GM18858 (cell line): ENCODE results near the gene PAFAH1B2.
"Not testable (repeated sequence)": the region's sequence is repeated elsewhere in the genome, so short reads cannot be mapped to it uniquely, and the experiment has no call there.

Source experiments
- ATAC-seq: cut with Tn5 transposase; IDR thresholded peaks from one replicate; pipeline ENCODE4 v1.9.1; 2021; ENCODE audit not compliant: unreplicated experiment

PAFAH1B2 gene

DNA sequence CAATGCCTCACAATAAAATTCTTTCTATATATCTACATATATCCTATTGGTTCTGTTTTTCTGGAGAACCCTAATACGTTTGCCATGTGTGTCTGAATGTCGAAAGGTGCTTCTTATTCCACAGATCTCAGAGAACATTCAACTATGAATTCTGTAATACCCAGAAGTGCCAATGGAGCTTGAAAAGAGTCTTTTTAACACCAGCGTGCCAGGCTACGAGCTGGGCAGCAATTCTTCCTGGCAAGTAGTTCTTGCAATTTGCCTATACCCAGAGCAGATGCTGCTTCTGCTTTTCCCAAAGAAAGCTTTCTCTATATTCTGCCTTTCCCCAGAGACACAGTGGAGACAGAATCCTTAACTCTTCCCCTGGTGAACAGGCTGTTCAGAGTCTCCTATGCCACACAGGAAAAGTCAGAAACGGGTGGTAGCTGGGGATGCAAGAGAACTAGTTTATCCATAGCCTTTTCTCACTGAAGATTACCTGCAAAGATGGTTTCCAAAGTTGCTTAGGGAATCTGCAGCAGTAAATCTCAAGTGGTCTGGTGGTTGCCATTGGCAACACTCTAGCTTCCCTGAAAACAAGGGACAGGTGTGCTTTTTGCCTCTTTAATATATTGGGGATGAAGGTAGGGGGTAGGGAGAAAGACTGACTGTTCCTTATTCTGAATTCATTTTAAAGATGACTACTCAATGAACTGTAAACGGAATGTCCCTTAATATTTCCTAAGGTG, 16.8 kb upstream of the PAFAH1B2 start:
- no peak for ATAC-seq

DNA sequence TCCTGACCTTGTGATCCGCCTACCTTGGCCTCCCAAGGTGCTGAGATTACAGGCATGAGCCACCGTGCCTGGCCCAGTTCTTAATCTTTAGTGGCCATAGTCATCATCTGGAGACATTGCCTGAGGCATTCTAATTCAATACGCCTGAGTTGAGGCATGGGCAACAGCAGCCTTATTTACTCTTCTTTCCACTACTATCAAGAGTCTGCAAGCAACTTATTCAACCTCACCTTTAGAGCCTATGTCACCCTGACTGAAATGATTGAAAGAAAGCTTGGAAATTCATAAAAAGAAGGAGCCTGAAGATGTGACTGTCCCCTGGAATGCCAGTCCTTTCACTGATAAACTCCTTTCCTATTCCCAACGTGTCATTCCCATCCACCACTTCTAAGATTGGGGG, 15.8 kb upstream of the PAFAH1B2 start:
- ATAC-seq, result no peak

DNA sequence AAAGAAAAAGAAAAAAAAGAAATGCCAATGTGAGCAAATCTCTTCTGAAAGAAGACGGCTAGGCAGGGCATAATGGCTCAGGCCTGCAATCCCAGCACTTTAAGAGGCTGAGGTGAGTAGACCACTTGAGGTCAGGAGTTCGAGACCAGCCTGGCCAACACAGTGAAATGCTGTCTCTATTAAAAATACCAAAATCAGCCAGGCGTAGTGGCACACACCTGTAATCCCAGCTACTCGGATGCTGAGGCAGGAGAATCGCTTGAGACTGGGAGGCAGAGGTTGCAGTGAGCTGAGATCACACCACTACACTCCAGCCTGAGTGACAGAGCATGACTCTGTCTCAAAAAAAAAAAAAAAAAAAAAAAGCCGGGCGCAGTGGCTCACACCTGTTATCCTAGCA, 13.7 kb upstream of the PAFAH1B2 start:
- ATAC-seq, result not testable (repeated sequence)

DNA sequence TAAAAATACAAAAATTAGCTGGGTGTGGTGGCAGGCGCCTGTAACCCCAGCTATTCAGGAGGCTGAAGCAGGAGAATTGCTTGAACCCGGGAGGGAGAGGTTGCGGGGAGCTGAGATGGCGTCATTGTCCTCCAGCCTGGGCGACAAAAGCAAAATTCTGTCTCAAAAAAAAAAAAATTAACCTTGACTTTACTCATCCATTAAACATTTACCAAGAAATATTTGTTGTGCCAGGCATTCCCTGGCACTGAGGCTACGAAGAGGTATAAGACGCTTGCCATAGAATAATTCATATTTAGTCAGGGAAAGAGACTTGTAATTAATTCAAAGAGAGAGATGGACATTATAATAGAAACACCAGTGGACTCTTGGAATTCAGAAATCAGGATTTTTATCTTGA, 13.2 kb upstream of the PAFAH1B2 start:
- ATAC-seq, result no peak

DNA sequence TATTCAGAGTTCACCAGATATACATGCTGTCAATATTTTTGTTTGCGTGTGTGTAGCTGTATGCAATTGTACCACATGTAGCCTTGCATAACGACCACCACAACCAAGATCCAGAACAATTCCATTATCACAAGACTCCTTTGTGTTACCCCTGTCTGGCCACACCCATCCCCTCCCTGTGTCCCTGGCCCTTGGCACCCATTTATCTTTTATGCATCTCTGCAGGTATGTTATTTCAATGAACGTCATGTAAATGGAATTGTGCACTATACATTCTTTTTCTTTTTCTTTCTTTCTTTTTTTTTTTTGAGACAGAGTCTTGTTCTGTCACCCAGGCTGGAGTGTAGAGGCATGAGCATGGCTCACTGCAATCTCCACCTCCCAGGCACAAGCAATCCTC, 9.7 kb upstream of the PAFAH1B2 start:
- ATAC-seq, result no peak

DNA sequence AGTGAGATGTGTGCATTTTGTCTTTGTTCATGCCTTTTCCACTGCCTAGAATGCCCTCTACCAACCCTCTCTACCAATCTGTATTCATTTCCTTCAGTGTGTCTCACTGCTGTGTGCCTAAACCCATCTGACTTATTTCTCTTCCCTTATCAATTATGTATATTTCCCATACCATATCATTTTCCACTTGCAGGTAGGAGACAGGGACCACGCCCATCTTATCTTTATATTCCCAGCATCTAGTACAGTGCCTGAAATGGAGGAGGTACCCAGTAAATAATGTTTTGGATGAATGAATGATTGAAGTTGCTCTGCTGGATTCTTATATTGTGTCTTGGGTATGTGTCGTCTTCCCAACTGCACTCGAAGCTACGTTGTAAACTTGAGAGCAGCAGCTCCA, 9.1 kb upstream of the PAFAH1B2 start:
- not testable (repeated sequence) for ATAC-seq

DNA sequence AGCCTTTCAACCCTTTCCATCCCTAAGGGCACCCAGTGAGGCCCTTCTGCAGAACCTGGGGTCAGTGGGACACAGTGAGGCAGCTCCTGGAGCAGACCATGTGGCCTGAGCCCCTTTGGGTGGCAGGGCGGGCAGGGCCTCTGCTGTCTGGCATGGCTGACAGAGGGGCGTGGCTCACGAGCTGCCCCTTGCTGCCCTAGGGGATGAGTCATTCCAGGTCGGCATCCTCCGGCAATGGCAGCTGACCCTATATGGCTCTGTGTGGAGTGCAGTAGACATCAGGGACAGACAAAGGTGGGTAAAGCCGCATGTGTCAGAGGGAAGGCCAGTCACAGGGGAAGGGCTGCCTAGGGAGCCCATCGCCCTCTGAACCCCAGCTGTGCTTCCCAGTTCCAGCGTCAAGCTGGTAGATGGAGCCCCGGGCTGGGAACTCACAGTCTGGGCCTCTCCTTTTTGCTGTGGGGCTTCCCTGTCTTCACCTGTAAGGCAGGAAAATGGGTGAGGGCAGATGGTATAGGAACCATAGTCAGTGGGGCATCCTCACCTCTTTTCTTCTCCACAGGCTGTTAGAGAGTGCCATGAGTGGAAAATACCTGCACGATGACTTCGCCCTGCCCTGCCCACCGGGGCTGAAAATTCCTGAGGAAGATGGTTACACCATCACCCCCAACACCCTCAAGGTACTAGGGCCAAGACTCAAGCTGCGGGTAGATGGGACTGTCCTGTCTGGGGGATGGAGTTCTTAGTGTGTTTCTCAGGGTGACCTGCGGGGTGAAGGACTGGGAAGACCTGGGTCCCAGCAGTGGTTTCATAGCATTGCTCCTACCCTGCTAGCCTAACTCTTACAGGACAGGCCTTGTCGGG, 6.6 kb upstream of the PAFAH1B2 start:
- not testable (repeated sequence) for ATAC-seq

DNA sequence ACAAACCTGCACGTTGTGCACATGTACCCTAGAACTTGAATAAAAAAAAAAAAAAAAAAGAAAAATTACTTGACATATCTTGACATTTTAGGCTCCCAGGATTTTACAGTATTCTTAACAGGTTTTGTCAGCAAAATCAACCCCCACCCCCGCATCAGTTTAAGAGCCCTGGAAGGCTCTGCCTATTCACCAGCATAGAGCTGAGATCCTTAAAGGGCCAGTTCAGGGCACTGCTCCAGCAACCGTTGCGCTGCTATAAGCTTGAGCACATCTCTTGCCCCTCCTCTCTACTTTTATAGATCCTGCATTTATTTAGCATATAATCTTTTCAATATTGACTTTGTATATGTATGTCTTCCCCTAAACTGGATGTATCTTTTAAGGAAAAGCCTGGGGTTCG, 697 bp upstream of the PAFAH1B2 start:
- no peak for ATAC-seq

DNA sequence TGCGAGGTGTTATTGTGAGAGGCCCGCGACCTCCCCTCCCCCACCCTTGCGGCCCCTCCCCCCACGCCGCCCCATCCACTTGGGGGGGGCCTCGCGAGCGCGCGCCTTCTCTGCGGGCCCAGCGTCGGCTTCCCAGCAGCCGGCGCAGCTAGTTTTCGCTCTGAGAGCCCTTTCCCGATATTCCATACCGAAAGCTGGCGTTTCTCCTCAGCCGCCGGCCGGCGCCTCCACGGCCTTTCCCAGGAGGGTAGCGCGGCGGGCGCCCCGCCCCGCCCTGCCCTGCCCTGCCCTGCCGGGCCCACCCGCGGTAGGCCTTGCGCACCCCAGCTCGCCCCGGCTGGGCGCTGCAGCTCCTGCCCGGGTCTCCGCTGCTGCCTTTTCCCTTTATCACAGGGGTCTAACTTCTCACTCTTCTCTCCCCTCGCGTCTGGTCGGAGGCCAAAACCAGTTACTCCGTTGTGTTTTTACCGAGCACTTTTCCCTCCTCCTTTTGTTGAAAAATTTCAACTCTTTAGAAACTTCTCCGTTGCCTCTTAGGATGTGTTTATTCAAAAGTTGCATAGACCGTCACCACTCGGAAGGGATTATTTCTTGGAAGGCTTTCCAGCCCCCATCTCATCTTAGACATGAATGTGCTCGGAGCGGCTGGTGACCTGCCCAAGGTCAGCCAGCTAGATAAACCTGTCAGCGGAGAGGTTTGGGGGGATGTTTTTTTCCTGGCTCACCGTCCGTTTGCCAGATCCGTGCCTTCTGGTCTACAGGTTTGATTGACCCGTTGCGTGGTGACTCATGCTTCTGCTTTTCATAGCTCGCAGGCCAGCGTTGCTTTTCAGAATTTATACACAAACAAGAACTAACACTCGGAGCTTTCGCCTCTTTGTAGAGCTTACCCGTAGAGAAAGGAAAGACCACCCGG, 648 bp downstream of the PAFAH1B2 start:
- peak; percentile 22 for ATAC-seq

DNA sequence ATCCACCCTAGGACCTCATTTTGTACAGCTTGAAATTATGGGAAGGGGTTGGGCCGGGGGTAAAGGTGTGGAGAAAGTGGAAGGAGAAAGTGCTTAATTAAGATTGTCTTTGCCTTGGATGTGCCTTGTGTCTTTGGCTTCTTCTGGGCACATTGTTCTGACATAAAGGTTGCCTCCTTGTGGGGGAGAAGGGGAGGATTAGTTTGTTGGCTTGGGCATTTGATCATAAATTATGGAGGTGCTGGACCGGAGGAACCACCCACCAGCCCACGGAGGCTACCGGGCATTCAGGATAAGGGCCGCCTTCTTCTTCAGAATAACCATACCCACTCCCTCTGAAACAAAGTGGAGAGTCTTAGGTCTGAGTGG, 1.3 kb downstream of the PAFAH1B2 start:
- ATAC-seq, result no peak

DNA sequence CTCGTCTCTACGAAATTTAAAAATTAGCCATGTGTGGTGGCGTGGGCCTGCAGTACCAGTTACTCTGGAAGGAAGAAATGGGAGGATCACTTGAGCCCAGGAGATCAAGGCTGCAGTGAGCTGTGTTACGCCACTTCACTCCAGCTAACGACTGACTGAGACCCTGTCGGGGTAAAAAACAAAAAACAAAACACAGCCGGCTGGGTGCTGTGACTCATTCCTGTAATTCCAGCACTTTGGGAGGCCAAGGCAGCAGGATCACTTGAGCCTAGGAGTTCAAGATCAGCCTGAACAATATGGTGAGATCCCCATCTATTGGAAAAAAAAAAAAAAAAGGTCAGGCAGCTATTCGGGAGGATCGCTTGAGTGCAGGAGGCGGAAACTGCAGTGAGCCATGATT, 2.4 kb downstream of the PAFAH1B2 start:
- ATAC-seq, result no peak

DNA sequence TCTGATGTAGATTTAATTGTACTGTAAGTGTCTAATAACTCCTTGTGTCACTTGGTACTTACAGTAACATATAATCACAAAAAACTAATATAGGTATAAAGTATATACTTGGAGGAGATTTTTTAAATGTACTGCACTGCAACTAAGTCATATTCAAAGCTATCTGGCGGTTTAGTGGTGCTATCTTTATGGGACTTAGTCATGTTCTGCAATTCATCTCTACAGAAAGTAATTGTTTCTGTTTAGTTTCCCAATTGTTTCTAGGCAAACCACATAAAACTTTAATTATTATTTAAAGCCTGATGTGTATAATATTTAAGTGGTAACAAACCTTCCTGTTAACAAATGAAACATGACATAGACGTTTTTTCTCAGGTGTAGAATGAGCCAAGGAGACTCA, 8.0 kb downstream of the PAFAH1B2 start:
- no peak for ATAC-seq

DNA sequence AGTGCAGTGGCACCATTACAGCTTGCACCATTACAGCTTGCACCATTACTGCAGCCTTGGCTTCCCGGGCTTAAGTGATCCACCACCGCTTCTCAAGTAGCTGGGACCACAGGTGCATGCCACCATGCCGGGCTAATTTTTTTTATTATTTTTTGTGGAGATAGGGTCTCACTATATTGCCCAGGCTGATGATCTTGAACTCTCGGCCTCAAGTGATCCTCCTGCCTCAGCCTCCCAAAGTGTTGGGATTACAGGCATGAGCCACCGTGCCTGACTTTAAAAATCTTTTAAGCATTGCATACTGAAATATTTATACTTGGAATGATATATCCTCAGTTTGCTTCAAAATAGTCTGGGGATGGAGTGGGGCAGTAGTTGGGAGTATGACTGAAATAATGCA, 10.4 kb downstream of the PAFAH1B2 start:
- ATAC-seq, result no peak

DNA sequence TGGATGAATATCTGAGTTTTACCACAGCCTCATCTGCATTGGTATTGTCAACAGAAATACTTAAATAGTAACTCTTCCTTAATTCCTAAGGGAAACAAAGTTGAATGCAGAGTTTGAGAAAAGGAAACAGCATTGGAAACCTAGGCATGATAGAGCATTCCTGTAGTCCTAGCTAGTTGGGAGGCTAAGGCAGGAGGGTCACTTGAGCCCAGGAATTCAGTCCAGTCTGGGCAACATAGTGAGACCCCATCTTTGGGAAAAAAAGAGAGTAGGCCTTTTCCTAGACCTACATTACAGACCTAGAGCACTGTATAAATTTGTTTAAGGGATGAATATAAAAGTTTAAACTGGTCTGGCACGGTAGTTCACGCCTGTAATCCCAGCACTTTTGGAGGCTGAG, 13.4 kb downstream of the PAFAH1B2 start:
- no peak for ATAC-seq

DNA sequence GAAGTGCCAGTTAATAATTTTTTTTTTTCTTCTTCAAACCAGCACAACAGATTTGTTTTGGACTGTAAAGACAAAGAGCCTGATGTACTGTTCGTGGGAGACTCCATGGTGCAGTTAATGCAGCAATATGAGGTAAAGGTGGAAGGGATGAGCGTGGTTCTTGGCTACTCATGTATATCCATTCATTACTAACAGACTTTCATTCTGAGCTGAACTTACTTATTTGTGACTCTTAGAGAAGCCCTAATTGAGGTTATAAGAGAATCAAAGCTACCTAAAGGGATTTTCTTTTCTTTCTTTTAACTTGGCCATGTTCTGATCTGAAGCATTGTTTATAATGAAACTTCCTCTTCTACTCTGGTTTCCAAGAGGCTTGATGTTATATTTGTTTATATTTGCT, 15.8 kb downstream of the PAFAH1B2 start:
- no peak for ATAC-seq

DNA sequence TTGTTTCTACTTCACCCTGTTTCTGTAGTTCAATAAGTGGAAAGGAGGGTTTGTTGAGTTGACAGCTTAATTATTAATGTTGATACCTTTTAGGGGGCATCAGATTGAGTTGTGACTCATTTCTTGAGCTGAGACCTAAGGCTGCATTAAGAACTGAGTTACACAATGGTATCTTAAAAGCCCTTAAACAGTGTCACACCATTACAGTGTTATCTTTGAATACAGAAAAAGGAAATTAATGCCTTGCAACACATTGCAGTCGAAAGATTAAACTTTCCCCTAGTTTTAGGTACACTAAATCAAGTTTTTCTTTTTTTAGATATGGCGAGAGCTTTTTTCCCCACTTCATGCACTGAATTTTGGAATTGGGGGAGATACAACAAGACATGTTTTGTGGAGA, 16.7 kb downstream of the PAFAH1B2 start:
- no peak for ATAC-seq

DNA sequence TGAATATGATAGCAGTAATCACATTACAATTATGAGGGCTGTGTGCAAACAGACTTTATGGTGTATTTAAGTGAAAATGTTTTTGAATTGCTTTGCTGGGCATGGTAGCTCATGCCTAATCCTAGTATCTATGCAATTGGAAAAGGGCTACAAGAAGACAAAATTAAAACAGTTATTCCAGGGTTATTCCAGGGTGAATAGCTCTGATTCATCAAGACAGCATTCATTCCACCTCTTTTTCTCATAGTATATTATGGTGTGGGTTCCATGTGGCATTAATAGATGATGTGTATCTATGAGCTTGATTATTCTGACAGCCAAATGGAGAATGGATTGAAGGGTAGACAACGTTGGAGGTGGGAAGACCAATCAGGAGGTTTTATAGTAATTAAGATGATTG, 22.4 kb downstream of the PAFAH1B2 start:
- ATAC-seq, result no peak

DNA sequence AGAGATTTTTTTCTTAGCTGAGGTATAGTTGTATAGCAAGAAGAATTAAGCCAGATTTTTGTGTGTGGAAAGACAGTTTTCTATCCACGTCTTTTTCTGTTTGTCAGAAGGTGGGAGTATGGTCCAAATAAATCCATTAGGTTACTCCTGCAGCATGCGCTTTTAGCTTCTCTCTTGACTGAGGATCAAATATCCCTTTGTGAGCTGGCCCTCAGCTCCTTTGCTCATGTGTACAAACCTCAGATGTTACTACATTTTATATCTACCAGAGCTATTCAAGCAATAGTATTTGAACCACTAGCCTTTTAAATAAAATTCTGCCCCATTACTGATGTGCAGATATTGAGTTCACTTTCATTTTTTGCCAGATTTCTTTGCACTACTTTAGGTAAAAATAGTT, 25.6 kb downstream of the PAFAH1B2 start:
- no peak for ATAC-seq

DNA sequence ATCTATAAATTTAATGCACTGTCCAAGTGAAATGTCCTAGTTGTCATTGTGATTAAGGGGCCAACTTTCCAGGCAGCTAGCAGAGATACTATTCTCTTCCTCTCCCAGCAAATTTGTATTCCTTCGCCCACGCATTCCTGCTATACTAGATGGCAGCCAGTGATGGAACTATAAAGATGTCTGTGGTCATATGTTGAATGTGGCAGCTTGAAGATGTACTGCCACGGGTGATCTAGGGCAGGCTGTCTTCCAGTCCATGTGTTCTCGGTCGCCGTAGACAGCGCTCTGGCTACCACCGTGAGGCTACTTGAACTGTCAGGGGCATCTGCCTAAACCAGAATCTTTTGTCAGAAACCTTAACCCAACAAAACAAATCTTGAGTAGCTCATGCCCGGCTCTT, 26.1 kb downstream of the PAFAH1B2 start:
- no peak for ATAC-seq

DNA sequence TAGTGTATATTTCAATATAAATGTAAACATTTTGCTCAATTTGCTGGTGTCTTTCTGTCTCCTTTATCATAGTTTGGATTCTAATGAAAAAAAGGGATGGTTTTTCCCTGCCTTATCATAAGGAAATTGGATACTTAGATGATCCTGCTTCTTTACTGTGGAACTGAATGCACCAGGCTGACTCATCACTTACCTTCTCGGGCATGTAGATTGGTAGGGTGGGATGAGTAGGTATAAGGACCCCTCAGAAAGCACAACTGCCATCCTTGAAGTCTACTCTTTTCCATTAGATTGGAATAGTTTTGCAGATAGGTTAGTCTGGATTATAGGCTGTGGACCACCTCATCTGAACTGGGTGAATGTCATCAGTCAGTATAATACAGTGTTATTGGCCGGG, 26.9 kb downstream of the PAFAH1B2 start:
- ATAC-seq, result no peak

DNA sequence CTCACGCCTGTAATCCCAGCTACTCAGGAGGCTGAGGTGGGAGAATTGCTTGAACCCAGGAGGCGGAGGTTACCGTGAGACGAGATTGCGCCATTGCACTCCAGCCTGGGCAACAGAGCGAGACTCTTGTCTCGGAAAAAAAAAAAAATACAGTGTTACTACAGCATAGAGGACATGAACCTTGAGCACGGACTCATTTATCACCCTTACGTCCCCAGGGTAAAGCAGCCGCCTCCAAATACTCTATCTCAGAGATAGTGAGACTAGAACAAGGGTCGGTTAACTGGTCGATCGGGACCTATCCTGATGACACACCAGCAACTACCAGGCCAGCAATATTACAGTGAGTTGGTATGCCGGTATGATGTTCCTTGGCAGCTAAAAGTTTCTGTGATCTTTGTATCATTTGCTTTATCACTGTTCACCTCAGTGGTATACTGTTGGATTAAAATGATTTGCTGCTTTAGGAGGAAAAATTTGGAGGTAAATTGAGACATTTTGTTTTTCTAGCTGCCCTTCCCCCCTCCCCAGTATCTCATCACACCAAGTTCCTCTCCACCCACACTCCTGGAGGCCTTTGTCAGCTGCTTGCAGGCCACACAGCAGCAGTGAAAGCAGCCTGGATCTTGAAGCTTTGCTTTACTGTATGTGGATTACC, 27.4 kb downstream of the PAFAH1B2 start:
- ATAC-seq, result no peak
